ENCODE data around the gene CTDSPL. TPM values are rescaled to one million over a fixed set of nuclear protein-coding genes. Genes with fewer than 3 reads are reported as not detected.

CTDSPL gene
- total RNA-seq, 1 experiment from 2014 or later: 34.4 TPM

DNA sequence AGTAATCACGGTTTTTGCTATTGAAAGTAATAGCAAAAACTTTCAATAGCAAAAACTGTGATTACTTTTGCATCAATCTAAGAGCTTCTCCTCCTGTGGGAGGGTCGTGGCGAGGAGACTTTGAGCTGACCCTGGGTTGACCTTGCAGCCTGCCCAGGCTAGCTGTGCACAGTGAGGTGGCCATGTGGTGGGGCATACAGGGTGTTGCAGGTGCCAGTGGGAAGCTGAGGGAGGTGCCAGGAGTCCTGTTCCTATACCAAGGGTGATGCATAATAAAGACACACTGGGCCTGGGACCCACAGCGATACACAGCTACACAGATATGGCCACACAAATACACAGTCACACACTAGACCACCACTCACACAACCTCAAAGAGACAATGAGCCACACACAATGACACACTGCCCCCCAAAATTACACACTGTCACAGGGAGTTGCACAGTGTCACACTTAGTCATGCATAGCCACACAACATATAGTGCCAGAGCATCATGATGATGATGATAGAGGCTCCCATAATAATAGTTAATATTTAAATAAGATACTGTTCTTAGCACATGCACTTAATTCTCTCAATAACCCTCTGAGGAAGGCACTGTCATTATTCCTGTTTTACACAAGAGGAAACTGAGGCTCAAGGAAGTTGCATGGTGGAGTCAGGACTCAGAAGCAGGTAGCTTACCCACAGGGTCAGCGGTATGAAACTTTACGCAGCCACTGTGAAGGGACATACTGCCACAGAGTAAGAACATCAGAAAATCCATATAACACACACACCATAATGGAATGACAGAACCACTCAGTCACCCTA, 161.4 kb downstream of the CTDSPL start:
- Histone ChIP-seq H3K36me3 (ENCODE audit: control insufficient read depth in 1 of 2, insufficient read depth in 2 of 2, low read length in 2 of 2) (no peaks in the 10 kb centered on the region), H3K79me2 (ENCODE audit: insufficient read depth, low read length) (no peaks in the 10 kb centered on the region), H3K4me2 (ENCODE audit: low read length) (peak overlapping the region; percentile 93), H3K9me2 (ENCODE audit: insufficient read depth) (no peaks in the 10 kb centered on the region), H3K4me1 (ENCODE audit: control insufficient read depth in 1 of 2, insufficient read depth in 2 of 2, low read length in 2 of 2) (peaks cover 8 to 24% of the 10 kb centered on the region in 2 experiments; a peak in 3 of 4 replicates), H4K20me1 (ENCODE audit: insufficient read depth) (no peaks in the 10 kb centered on the region), H2AFZ (ENCODE audit: low read depth, low read length, poor library complexity, severe bottlenecking) (no peak overlapping the region), H3K9ac (ENCODE audit: low read length) (no peak overlapping the region), H3K27me3 (ENCODE audit: insufficient read depth, low read length) (no peaks in the 10 kb centered on the region), H3K4me3 (replicated peaks in 1 of 2; ENCODE audit: low read depth in 1 of 2, low read length in 2 of 2) (no peak overlapping the region; a peak in 1 of 4 replicates), H3K27ac (ENCODE audit: low read depth, low read length) (no peak overlapping the region), H3K9me3 (ENCODE audit: control insufficient read depth in 1 of 2, insufficient read depth in 1 of 2, low read depth in 1 of 2, low read length in 2 of 2) (no peaks in the 10 kb centered on the region)
- ATAC-seq: no peak
- intact Hi-C loops (cut with micrococcal nuclease): no loop called here
- no peak for TF ChIP-seq CEBPB (IDR thresholded peaks at IDR 0.05; ENCODE audit: low read depth)
- no peak for TF ChIP-seq RAD21 (IDR thresholded peaks at IDR 0.05; ENCODE audit: low read depth)
- TF ChIP-seq EZH2phosphoT487 (IDR thresholded peaks at IDR 0.05; ENCODE audit: borderline replicate concordance): no peak
- RAD21 ChIA-PET (ENCODE audit: low non-redundant PET in 1 of 2, low total read pairs in 2 of 2, uncharacterized antibody in 2 of 2, unreplicated experiment in 2 of 2): no interaction called here
- CTCF ChIA-PET: no interaction called here
- POLR2A ChIA-PET: interaction anchor here (1.0 kb wide), 1 partner anchor 26 kb away, joined by 3 read pairs; no protein-coding TSS in a partner anchor
- no peak for DNase-seq (ENCODE audit: low read depth, low spot score)
- no TSS peak for BruUV-seq (replicated peaks)

GRCh38 chr3:38026856-38027255, 165.2 kb downstream of the CTDSPL start:
- H3K36me3 ChIP-seq (ENCODE audit: control insufficient read depth in 1 of 2, insufficient read depth in 2 of 2, low read length in 2 of 2): no peaks in the 10 kb centered on the region
- intact Hi-C loops (cut with micrococcal nuclease): no loop called here
- H2AFZ ChIP-seq (ENCODE audit: low read depth, low read length, poor library complexity, severe bottlenecking): no peak overlapping the region
- no peak overlapping the region for H3K27ac ChIP-seq (ENCODE audit: low read depth, low read length)
- no peak overlapping the region for H3K4me2 ChIP-seq (ENCODE audit: low read length)
- BruUV-seq (replicated peaks): no TSS peak
- H3K79me2 ChIP-seq (ENCODE audit: insufficient read depth, low read length): no peaks in the 10 kb centered on the region
- H3K9me2 ChIP-seq (ENCODE audit: insufficient read depth): no peaks in the 10 kb centered on the region
- H3K4me3 ChIP-seq (replicated peaks in 1 of 2; ENCODE audit: low read depth in 1 of 2, low read length in 2 of 2): no peak overlapping the region
- RAD21 ChIA-PET (ENCODE audit: low non-redundant PET in 1 of 2, low total read pairs in 2 of 2, uncharacterized antibody in 2 of 2, unreplicated experiment in 2 of 2): no interaction called here
- H3K4me1 ChIP-seq (ENCODE audit: control insufficient read depth in 1 of 2, insufficient read depth in 2 of 2, low read length in 2 of 2): peaks cover 28 to 49% of the 10 kb centered on the region in 2 experiments
- no peaks in the 10 kb centered on the region for H4K20me1 ChIP-seq (ENCODE audit: insufficient read depth)
- CTCF ChIA-PET: no interaction called here
- ATAC-seq (no peak), DNase-seq (ENCODE audit: low read depth, low spot score) (no peak)
- no peak overlapping the region for H3K9ac ChIP-seq (ENCODE audit: low read length)
- H3K27me3 ChIP-seq (ENCODE audit: insufficient read depth, low read length): no peaks in the 10 kb centered on the region
- POLR2A ChIA-PET: no interaction called here
- no peaks in the 10 kb centered on the region for H3K9me3 ChIP-seq (ENCODE audit: control insufficient read depth in 1 of 2, insufficient read depth in 1 of 2, low read depth in 1 of 2, low read length in 2 of 2)
- TF ChIP-seq FOSL1 (IDR thresholded peaks at IDR 0.05; ENCODE audit: low read depth): no peak
- TF ChIP-seq CEBPB (IDR thresholded peaks at IDR 0.05; ENCODE audit: low read depth): no peak
- TF ChIP-seq, protein P1, sequence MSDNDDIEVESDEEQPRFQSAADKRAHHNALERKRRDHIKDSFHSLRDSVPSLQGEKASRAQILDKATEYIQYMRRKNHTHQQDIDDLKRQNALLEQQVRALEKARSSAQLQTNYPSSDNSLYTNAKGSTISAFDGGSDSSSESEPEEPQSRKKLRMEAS (IDR thresholded peaks at IDR 0.05): no peak
- no peak for TF ChIP-seq EZH2 (IDR thresholded peaks at IDR 0.05)
- no peak for TF ChIP-seq ZFX (IDR thresholded peaks at IDR 0.05)
- no peak for TF ChIP-seq REST (IDR thresholded peaks at IDR 0.05; ENCODE audit: low read depth)
- TF ChIP-seq EGR1 (IDR thresholded peaks at IDR 0.05; ENCODE audit: low read depth): no peak
- no peak for TF ChIP-seq ELF1 (IDR thresholded peaks at IDR 0.05; ENCODE audit: borderline replicate concordance, low read depth)
- TF ChIP-seq CTCF (IDR thresholded peaks at IDR 0.05 in 2 of 3, conservative IDR thresholded peaks at IDR 0.05 in 1 of 3; ENCODE audit: borderline replicate concordance in 1 of 3, insufficient read depth in 1 of 3, low read depth in 2 of 3, low read length in 2 of 3): no peak
- no peak for TF ChIP-seq POLR2A (IDR thresholded peaks at IDR 0.05; ENCODE audit: borderline replicate concordance, extremely low read depth, insufficient read depth, insufficient read length)
- no peak for TF ChIP-seq ATF3 (IDR thresholded peaks at IDR 0.05)
- TF ChIP-seq POLR2AphosphoS5 (IDR thresholded peaks at IDR 0.05; ENCODE audit: low read depth, low read length): no peak
- TF ChIP-seq JUND (IDR thresholded peaks at IDR 0.05): no peak

Data from HCT116 (cell line).